Urothelium cell line (cell line): ENCODE results near the gene PARP11.
"Not testable (repeated sequence)": the region's sequence is repeated elsewhere in the genome, so short reads cannot be mapped to it uniquely, and the experiment has no call there.

Experiments used
- DNase-seq: peaks from one replicate; pipeline ENCODE4 v3.0.0; 2011; ENCODE audit warnings: low spot score, mixed read lengths
- FAIRE-seq: peaks from 2 replicates; lab custom pipeline; 2011; peaks lifted over from hg19 to GRCh38; lab: Jason Lieb, UNC

Gene PARP11

GRCh38 chr12:3884671-3885070, 11.5 kb upstream of the PARP11 start:
- no peak for DNase-seq
- FAIRE-seq: no peak

- FAIRE-seq (peak; percentile 79), DNase-seq (peak; percentile 71)
These were observed 9.8 kb upstream of the PARP11 start for GRCh38 chr12:3882896-3883564.

DNA sequence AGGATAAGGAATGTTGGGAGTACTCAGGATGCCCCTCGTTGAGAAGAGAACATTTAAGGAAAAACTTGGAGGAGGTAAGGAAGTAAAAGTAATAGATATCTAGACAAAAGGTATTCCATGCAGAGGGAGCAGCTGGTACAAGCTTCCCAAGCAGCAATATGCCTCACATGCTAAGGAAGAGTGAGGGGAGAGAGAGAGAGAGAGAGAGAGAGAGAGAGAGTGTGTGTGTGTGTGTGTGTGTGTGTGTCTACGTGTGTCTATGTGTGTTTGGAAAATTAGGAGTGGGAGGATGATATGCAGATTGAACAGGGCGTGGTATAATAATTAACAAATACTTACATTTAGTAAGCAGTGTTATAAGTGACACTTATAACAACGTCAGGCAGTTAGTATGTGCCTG, 9.2 kb upstream of the PARP11 start:
- FAIRE-seq (no peak), DNase-seq (no peak)

DNA sequence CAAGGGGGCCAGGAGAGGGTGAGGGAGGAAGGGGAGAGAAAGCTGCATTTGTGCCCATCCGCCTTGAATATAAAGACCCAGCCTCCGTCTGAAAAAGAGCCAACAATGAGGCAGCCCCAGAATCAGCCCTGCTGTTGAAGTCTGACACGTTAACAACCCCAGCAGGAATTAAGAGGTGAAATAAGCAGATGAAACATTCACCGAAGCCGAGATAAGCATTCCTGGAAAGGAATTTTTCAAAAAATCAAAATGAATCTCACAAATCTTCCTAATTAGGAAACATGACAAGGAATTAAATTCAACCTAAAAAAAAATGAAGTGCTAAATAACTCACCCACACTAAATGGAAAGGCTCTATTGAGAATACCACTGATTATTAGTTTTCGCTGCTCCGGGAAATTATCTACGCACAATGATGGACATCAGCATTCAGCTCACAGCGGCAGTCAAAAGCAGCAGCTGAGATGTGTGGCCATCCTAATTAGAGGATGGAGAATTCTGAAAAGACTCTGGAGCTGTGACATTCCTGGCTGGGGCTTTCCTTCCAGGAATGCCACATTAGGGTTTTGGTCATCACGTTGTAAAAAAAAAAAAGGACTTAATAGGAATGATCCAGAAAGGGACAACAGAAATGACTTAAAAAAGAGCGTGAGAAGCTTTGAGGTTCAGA, 8.2 kb upstream of the PARP11 start:
- DNase-seq (no peak), FAIRE-seq (no peak)

- FAIRE-seq (no peak), DNase-seq (no peak)
These were observed 6.6 kb upstream of the PARP11 start for GRCh38 chr12:3879846-3880245.

GRCh38 chr12:3871356-3871755, 1.8 kb downstream of the PARP11 start:
- no peak for DNase-seq
- FAIRE-seq: peak; percentile 42

GRCh38 chr12:3869865-3870264, 3.3 kb downstream of the PARP11 start:
- FAIRE-seq (no peak), DNase-seq (no peak)

- no peak for FAIRE-seq
- DNase-seq: no peak
These were observed 3.8 kb downstream of the PARP11 start for GRCh38 chr12:3869433-3869832.

- DNase-seq: no peak
- peak; percentile 67 for FAIRE-seq
These were observed 9.4 kb downstream of the PARP11 start for GRCh38 chr12:3863756-3864155.

DNA sequence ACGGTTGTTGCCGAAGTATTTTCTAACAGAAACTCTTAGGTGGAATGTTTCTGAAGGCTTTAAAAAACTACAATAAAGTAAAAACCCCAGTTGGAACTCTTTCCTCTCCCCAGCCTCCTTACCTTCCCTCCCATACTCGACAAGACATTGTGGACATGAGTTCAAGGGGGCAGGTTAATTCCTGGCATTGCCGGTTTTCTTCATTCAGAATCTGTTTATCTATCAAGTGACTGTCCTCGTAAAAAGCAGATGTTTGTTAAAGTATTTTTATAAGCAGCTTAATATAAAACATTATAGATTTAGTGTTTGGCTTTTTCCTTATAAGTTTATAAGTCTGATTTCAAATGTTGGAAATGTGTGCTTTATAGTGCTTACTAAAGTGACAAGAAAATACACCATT, 30.7 kb downstream of the PARP11 start:
- FAIRE-seq (no peak), DNase-seq (no peak)

GRCh38 chr12:3841783-3842182, 31.4 kb downstream of the PARP11 start:
- DNase-seq (no peak), FAIRE-seq (peak; percentile 77)

- peak; percentile 70 for FAIRE-seq
- not testable (repeated sequence) for DNase-seq
These were observed 32.4 kb downstream of the PARP11 start for GRCh38 chr12:3840833-3841232.

GRCh38 chr12:3839745-3840144, 33.5 kb downstream of the PARP11 start:
- DNase-seq, FAIRE-seq: not testable (repeated sequence)

DNA sequence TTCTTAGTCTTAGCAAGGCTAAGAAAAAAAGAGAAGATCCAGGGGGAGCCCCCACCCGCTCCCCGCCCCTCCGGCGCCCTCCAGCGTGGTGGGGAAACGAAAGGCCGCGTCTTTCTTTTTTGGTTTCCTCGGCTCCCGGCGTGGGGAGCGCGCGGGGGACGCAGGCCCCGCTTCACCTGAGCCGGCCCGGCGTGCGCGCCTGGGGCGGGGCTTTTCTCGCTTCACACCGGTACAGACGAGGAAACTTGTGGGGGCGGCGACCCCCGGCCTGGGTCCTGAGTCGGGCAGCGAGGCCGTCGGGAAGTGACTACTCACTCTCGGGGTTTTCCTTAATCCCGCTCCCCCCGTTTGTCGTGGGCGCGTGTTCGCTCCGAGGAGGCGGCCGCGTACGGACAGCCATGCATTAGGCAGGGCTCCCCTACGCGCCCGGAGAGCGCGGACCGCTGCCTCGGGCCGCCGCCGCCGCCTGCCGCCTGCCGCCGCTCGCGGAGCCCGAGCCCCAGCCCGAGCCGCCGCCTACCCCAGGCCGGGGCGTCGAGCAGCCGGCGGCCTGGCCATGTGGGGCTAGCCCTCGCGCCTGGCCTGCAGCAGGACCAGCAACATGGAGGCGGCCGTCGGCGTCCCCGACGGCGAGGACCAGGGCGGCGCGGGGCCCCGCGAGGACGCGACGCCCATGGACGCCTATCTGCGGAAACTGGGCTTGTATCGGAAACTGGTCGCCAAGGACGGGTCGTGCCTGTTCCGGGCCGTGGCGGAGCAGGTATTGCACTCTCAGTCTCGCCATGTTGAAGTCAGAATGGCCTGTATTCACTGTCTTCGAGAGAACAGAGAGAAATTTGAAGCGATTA, 34.3 kb downstream of the PARP11 start:
- FAIRE-seq: peak; percentile 9

DNA sequence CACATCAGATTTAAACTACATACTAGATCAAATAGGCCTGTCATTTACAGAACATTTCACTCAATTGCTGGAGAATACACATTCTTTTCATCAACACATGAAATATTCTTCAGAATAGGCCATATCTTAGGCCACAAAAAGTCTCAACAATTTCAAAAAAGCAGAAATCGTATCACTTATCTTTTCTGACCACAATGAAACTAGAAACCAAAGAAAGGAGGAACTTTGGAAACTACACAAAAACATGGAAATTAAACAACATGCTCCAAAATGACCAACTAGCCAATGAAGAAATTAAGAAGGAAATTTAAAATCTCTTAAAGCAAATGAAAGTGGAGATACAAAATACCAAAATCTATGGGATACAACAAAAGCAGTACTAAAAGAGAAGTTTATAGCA, 35.1 kb downstream of the PARP11 start:
- DNase-seq (no peak), FAIRE-seq (no peak)

More for the DNA sequence above, 34.3 kb downstream of the PARP11 start:
- DNase-seq: not testable (repeated sequence)

DNA sequence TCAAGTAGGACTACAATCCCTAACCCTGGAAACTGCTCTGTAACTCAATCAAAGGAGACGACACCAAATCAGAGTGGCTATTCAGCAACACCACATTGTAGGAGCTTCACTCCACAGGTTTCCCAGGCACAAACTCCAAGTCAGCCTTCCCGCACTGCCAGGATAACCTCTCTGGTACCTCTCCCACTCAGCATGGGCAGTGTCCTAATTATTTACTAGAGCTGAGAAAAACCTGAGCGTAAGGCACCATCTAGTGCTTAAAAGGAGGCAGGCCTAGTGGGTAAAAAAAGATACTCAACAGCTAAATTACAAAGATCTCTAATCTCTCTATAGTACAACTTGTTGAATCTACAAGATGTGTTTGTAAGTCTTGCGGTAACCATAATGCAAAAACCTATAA, 36.1 kb downstream of the PARP11 start:
- FAIRE-seq: no peak
- DNase-seq: no peak

GRCh38 chr12:3836641-3837040, 36.6 kb downstream of the PARP11 start:
- DNase-seq: no peak
- peak; percentile 55 for FAIRE-seq

- FAIRE-seq: no peak
- no peak for DNase-seq
These were observed 37.3 kb downstream of the PARP11 start for GRCh38 chr12:3835914-3836313.

- FAIRE-seq (no peak), DNase-seq (no peak)
These were observed 38.4 kb downstream of the PARP11 start for GRCh38 chr12:3834774-3835173.

DNA sequence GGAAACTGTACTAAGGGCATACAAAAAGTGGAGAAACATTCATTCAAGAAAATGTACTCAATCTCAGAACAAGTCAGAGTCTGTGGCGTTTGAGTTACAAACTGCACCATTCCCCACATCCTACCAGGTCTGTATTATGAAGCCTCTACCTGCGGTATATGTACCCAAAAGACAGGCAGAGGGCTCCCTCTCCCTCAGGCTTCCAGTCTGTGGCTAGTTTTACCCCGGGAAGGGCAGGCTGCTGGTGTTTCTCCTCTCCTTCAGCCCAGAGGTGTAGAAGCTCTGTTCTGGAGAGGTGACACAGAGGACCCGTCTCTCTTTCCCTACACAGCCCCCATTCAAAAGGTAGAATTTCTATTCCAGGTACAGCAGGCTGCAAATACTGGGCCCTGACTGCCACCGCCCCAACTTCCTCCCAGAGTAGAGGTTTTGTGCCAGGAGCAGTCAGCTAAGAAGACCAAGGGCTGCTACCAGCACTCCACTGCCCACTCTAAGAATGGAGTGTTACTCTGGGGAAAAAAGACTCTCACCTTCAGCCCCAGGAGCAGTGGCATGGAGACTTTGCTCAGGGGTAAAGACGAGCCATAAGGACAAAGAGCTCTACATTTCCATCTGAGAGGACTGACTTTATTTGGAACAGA, 39.4 kb downstream of the PARP11 start:
- FAIRE-seq (no peak), DNase-seq (no peak)

DNA sequence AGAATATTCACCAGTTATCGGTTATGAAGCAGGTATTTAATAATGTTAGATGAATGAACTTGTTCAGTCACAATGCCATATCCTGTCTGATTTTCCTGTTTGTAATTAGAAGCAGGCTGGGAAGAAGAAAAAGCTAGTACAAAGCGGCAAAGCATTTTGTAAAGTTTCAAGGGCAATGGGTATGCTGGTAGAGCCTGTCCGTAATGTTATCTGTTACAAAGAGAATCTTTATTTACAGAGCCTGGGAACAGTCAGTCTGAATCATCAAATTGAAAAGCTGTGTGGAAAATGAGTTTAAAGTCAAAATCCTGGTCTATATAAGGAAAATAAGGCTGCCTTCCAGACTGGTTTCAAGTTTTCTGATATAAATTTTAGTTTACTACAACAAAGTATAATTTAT, 40.5 kb downstream of the PARP11 start:
- DNase-seq (no peak), FAIRE-seq (no peak)
